Neural cell (in vitro differentiated cells): ENCODE results near the gene PDIA4. TPM values are rescaled to one million over a fixed set of nuclear protein-coding genes. Genes with fewer than 3 reads are reported as not detected.

Experiments used
- H2AFZ ChIP-seq: fragments of 200-600, 300-800 bp; sonication (generic), shearing (Covaris generic); 2 replicates; pipeline ENCODE4 v1.6.0; 2014; ENCODE audit warnings: low read depth, mild to moderate bottlenecking, antibody characterized with exemption, low read length, moderate library complexity
- H3F3A ChIP-seq: fragments of 200-600 bp; shearing (Covaris generic); 2 replicates; pipeline ENCODE4 v1.6.1; 2016; ENCODE audit warnings: mild to moderate bottlenecking, moderate library complexity, mixed read lengths, antibody characterized with exemption, low read length; ENCODE audit not compliant: insufficient read depth, poor library complexity, severe bottlenecking
- H3K27ac ChIP-seq: fragments of 200-600, 300-800 bp; sonication (generic), shearing (Covaris generic); 2 replicates; pipeline ENCODE4 v1.5.1; 2014; ENCODE audit warnings: mild to moderate bottlenecking, low read length, moderate library complexity
- H3K27me3 ChIP-seq: fragments of 300-800, 200-600 bp; sonication (generic), shearing (Covaris generic); 2 replicates; pipeline ENCODE4 v1.6.0; 2014; ENCODE audit warnings: mild to moderate bottlenecking, low read depth, low read length, moderate library complexity; ENCODE audit not compliant: insufficient read depth
- H3K36me3 ChIP-seq: fragments of 300-800, 200-600 bp; sonication (generic), shearing (Covaris generic); 2 replicates; pipeline ENCODE4 v1.5.1; 2014; ENCODE audit warnings: mild to moderate bottlenecking, antibody characterized with exemption, low read length, moderate library complexity; ENCODE audit not compliant: insufficient read depth
- H3K4me2 ChIP-seq: fragments of 300-800, 200-600 bp; sonication (generic), shearing (Covaris generic); 2 replicates; pipeline ENCODE4 v1.6.0; 2014; ENCODE audit warnings: mild to moderate bottlenecking, low read length
- H3K4me3 ChIP-seq: fragments of 300-800, 200-600 bp; sonication (generic), shearing (Covaris generic); 2 replicates; pipeline ENCODE4 v1.5.1; 2014; ENCODE audit warnings: mild to moderate bottlenecking, low read length, moderate library complexity
- H3K79me2 ChIP-seq: fragments of 200-600 bp; shearing (Covaris generic); replicated peaks from 2 replicates; pipeline ENCODE4 v1.6.0; 2014; ENCODE audit warnings: mild to moderate bottlenecking, low read length, moderate library complexity; ENCODE audit not compliant: insufficient read depth
- H3K9ac ChIP-seq: fragments of 300-800, 200-600 bp; sonication (generic), shearing (Covaris generic); 2 replicates; pipeline ENCODE4 v1.6.1; 2016; ENCODE audit warnings: mild to moderate bottlenecking, low read length, mixed read lengths
- H3K9me2 ChIP-seq: fragments of 200-600 bp; shearing (Covaris generic); 2 replicates; pipeline ENCODE4 v1.6.1; 2016; ENCODE audit warnings: mild to moderate bottlenecking, low read length, mixed read lengths; ENCODE audit not compliant: insufficient read depth
- H3K9me3 ChIP-seq: fragments of 200-600, 300-800 bp; sonication (generic), shearing (Covaris generic); 2 replicates; pipeline ENCODE4 v1.6.1; 2016; ENCODE audit warnings: mild to moderate bottlenecking, mixed run types, low read length, moderate library complexity, mixed read lengths
- H4K20me1 ChIP-seq: fragments of 200-600 bp; shearing (Covaris generic); 2 replicates; pipeline ENCODE4 v1.6.1; 2016; ENCODE audit warnings: mild to moderate bottlenecking, mixed run types; ENCODE audit not compliant: insufficient read depth
- CTCF ChIP-seq: fragments of 450-650 bp; IDR thresholded peaks from 2 replicates; pipeline ENCODE4 v1.5.1; 2014; ENCODE audit warnings: antibody characterized with exemption, mild to moderate bottlenecking, moderate library complexity; ENCODE audit not compliant: poor library complexity, severe bottlenecking
- EP300 ChIP-seq: fragments of 450-650 bp; conservative IDR thresholded peaks from 2 replicates; pipeline ENCODE4 v1.6.1; 2014; ENCODE audit warnings: antibody characterized with exemption, mild to moderate bottlenecking, moderate library complexity; ENCODE audit not compliant: poor library complexity, severe bottlenecking
- EZH2 ChIP-seq: fragments of 200-600, 300-800 bp; shearing (Covaris generic), sonication (generic); IDR thresholded peaks from 2 replicates; pipeline ENCODE4 v1.6.1; 2014; ENCODE audit warnings: antibody characterized with exemption, low read length, borderline replicate concordance, mild to moderate bottlenecking; ENCODE audit not compliant: insufficient read depth, poor library complexity, severe bottlenecking
- MXI1 ChIP-seq: fragments of 450-650 bp; conservative IDR thresholded peaks from 2 replicates; pipeline ENCODE4 v1.6.1; 2014; ENCODE audit warnings: antibody characterized with exemption, mild to moderate bottlenecking; ENCODE audit not compliant: poor library complexity, severe bottlenecking
- POLR2AphosphoS5 ChIP-seq: IDR thresholded peaks from 2 replicates; pipeline ENCODE4 v1.6.1; 2012
- RAD21 ChIP-seq: fragments of 450-650 bp; conservative IDR thresholded peaks from 2 replicates; pipeline ENCODE4 v1.6.1; 2014; ENCODE audit warnings: antibody characterized with exemption, mild to moderate bottlenecking, moderate library complexity
- REST ChIP-seq: IDR thresholded peaks from 2 replicates; pipeline ENCODE4 v1.6.1; 2012; ENCODE audit warnings: borderline replicate concordance
- SMC3 ChIP-seq: fragments of 450-650 bp; conservative IDR thresholded peaks from 2 replicates; pipeline ENCODE4 v1.6.1; 2014; ENCODE audit warnings: antibody characterized with exemption, mild to moderate bottlenecking, moderate library complexity; ENCODE audit not compliant: poor library complexity
- TAF1 ChIP-seq: IDR thresholded peaks from 2 replicates; pipeline ENCODE4 v1.6.1; 2012; ENCODE audit warnings: low read depth
- polyA plus RNA-seq: library from polyadenylated mRNA; depleted of rRNA; stranded (reverse); fragments of >200 nt; gene quantifications from 2 replicates; pipeline ENCODE4 v1.2.3, GENCODE V29; 2014

Gene PDIA4
- polyA plus RNA-seq, 1 donor from 2014 or later = 41.8 TPM

- H3K79me2 ChIP-seq = peaks cover 15% of the 10 kb centered on the region
- no peak overlapping the region for H3K27ac ChIP-seq
- no peak overlapping the region for H2AFZ ChIP-seq
- no peak overlapping the region for H3K9ac ChIP-seq
- H3K9me3 ChIP-seq = no peaks in the 10 kb centered on the region
- no peak overlapping the region for H3K4me3 ChIP-seq
- H3K9me2 ChIP-seq = no peaks in the 10 kb centered on the region
- no peaks in the 10 kb centered on the region for H3K27me3 ChIP-seq
- no peaks in the 10 kb centered on the region for H3F3A ChIP-seq
- H4K20me1 ChIP-seq = no peaks in the 10 kb centered on the region
- no peaks in the 10 kb centered on the region for H3K36me3 ChIP-seq
- no peak overlapping the region for H3K4me2 ChIP-seq
- TF ChIP-seq POLR2AphosphoS5 (no peak), EP300 (no peak), SMC3 (no peak), RAD21 (no peak), REST (no peak), EZH2 (no peak), MXI1 (no peak), TAF1 (no peak), CTCF (no peak)
Observed at GRCh38 chr7:149020483-149020882, 7.8 kb downstream of the PDIA4 start.

- Histone ChIP-seq H3K9me2 (no peaks in the 10 kb centered on the region), H3K4me2 (no peak overlapping the region), H3K36me3 (no peaks in the 10 kb centered on the region), H2AFZ (no peak overlapping the region), H3K27ac (no peak overlapping the region), H3K79me2 (peaks cover 2% of the 10 kb centered on the region), H3F3A (no peaks in the 10 kb centered on the region), H3K27me3 (no peaks in the 10 kb centered on the region), H4K20me1 (no peaks in the 10 kb centered on the region), H3K4me3 (no peak overlapping the region), H3K9ac (no peak overlapping the region), H3K9me3 (no peaks in the 10 kb centered on the region)
- TF ChIP-seq EZH2 (no peak), CTCF (no peak), SMC3 (no peak), TAF1 (no peak), POLR2AphosphoS5 (no peak), REST (no peak), EP300 (no peak), RAD21 (no peak), MXI1 (no peak)
Observed at GRCh38 chr7:149016876-149017275, 11.4 kb downstream of the PDIA4 start.
